GM18502 (cell line): ENCODE results near the gene HNRNPA2B1.
"Not testable (repeated sequence)": the region's sequence is repeated elsewhere in the genome, so short reads cannot be mapped to it uniquely, and the experiment has no call there.

ENCODE experiments used
- ATAC-seq: cut with Tn5 transposase; IDR thresholded peaks from one replicate; pipeline ENCODE4 v1.9.1; 2021; ENCODE audit warnings: mild to moderate bottlenecking; ENCODE audit not compliant: unreplicated experiment, poor library complexity

HNRNPA2B1 gene

GRCh38 chr7:26149391-26149977 lies 51.1 kb downstream of the HNRNPA2B1 start:
- no peak for ATAC-seq

GRCh38 chr7:26148307-26148700 lies 52.2 kb downstream of the HNRNPA2B1 start:
- not testable (repeated sequence) for ATAC-seq

DNA sequence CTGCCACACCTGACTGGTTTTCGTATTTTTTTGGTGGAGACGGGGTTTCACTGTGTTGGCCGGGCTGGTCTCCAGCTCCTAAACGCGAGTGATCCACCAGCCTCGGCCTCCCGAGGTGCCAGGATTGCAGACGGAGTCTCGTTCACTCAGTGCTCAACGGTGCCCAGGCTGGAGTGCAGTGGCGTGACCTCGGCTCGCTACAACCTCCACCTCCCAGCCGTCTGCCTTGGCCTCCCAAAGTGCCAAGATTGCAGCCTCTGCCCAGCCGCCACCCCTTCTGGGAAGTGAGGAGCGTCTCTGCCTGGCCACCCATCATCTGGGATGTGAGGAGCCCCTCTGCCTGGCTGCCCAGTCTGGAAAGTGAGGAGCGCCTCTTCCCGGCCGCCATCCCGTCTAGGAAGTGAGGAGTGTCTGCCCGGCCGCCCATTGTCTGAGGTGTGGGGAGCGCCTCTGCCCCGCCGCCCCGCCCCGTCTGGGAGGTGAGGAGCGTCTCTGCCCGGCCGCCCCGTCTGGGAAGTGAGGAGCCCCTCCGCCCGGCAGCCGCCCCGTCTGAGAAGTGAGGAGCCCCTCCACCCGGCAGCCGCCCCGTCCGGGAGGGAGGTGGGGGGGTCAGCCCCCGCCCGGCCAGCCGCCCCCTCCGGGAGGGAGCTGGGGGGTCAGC lies 52.8 kb downstream of the HNRNPA2B1 start:
- ATAC-seq = not testable (repeated sequence)

- no peak for ATAC-seq
These were observed 53.5 kb downstream of the HNRNPA2B1 start for GRCh38 chr7:26147030-26147429.

GRCh38 chr7:26145238-26145637 lies 55.3 kb downstream of the HNRNPA2B1 start:
- ATAC-seq = no peak

DNA sequence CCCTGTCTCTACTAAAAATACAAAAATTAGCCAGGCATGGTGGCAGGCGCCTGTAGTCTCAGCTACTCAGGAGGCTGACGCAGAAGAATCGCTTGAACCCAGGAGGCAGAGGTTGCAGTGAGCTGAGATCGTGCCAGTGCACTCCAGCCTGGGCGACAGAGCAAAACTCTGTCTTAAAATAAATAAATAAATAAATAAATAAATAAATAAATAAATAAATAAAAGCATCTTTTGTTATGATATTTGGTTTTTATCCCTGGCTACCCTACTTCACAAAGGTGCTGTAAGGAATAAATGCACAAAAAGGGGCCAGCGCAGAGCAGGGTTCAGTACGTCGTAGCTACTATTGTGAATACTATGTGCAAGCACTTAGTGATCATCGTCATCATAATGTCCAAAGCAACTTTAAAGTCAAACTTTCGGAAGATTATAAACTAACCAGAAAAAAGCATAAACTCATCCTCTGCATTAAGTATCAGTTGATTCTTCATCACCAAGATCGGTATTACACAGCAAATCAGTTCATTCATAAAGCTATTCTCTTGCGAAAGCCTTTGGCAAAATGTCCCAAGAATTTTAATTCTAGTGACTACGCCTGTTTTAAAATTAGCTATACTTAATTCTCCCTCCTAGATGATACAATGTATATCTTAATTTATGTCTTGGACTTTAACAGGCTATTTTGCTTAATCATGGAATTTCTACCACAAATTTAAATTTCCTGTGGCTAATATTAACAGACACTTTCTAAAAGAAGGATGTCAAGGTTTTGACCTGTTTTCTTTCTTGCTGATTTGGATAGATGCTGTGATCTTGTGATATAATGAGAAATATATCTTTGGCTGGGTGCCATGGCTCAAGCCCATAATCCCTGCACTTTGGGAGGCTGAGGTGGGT lies 56.1 kb downstream of the HNRNPA2B1 start:
- ATAC-seq = no peak

DNA sequence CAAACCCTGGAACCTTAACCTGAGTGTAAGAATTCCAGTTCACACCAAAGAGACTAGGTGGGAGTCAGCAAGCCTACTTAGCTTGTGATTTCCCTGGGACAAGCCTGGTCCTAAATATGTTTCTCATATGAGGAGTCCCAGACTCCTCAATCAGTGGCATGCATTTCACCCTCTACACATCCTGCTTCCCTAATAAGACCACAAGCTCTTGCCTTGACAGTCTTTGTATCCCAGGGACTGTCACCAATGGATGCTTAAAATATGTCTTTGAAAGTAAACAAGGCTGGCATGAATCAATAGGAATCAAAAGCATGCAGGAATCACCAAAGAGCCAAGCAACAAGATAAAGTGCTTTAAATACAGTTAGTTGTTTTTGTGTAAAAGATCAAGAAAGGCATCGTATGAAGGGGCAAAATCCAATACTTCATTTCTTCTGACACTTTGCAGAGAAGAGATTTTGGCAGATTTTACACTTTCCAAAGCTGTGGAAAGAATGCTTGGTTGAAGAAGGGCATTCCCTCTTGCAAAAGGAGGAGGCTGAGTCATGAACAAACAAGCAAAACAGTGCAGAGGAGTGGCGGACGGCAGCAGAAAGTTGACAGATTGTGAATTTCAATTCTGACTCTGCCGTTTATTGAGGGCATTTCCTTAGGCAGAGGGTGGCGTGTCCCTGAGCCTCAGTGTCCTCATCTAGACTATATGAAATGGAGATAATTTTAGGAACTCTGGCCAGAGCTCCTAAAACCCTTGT lies 57.1 kb downstream of the HNRNPA2B1 start:
- ATAC-seq = no peak

DNA sequence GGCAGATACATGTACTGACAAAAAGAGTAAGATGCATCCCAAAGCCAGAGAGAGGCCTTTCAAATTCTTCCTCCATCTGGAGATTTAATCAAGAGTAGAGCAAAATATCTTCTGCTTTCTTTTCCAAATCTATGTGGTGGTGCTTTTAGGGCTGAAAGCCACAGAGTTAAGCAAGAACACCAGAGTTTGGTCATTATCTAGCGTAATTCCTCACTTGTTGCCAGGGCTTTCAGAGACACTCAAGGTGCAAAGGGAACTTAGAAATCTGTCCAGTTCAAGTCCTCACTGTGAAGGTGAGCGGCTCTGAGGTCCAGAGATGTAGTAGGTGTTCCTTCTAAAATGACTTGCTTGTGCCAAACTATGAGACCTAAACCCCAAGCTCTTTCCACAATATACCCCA lies 59.5 kb downstream of the HNRNPA2B1 start:
- ATAC-seq = no peak

DNA sequence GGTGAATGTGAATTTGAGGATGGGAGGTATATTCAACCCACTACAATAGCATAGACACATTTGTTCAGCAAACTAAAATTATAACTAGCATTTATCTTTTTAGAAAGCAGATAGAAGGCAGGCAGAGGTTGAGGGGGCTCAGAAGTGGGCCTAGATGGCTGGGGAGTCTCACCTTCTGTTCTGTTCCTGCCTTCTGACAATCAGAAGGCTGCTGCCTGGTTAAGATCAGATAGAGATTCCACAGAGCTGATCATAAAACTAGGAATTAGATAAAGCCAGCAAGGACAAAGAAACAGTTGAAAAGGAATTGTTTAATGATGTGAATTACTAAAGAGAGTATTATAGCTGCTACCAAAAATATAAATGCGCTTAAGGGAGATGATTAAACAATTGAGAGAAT lies 60.2 kb downstream of the HNRNPA2B1 start:
- no peak for ATAC-seq
